HEK293T (cell line): Measurements from ENCODE around the gene CIB1.

Experiments
- CTCF ChIA-PET: fragments of 350-600 bp; formaldehyde crosslinking; extraction: SDS; loops from one replicate; lab custom pipeline; 2021; ENCODE audit warnings: antibody characterized with exemption, inconsistent platforms; lab: Yijun Ruan, JAX
- POLR2A ChIA-PET: fragments of 350-600 bp; formaldehyde crosslinking; extraction: SDS; loops from one replicate; lab custom pipeline; 2020; ENCODE audit warnings: antibody characterized with exemption, inconsistent platforms; lab: Yijun Ruan, JAX
- DNase-seq: peaks from one replicate; pipeline ENCODE4 v3.0.0; 2012; ENCODE audit warnings: mixed read lengths; ENCODE audit errors: extremely low spot score
- ARNT ChIP-seq: fragments of 450-650 bp; IDR thresholded peaks from 2 replicates; pipeline ENCODE4 v1.6.1; 2017; ENCODE audit warnings: mild to moderate bottlenecking
- BHLHE40 ChIP-seq: fragments of 450-650 bp; IDR thresholded peaks from 2 replicates; pipeline ENCODE4 v1.6.1; 2016; ENCODE audit warnings: mild to moderate bottlenecking, moderate library complexity, borderline replicate concordance
- CTBP1 ChIP-seq: fragments of 450-650 bp; IDR thresholded peaks from 2 replicates; pipeline ENCODE4 v1.6.1; 2016; ENCODE audit warnings: borderline replicate concordance
- ELF4 ChIP-seq: fragments of 450-650 bp; IDR thresholded peaks from 2 replicates; pipeline ENCODE4 v1.6.1; 2017; ENCODE audit warnings: antibody characterized with exemption
- FOXA1 ChIP-seq: fragments of 450-650 bp; IDR thresholded peaks from 2 replicates; pipeline ENCODE4 v1.6.1; 2016; ENCODE audit warnings: mild to moderate bottlenecking
- FOXK2 ChIP-seq: fragments of 450-650 bp; IDR thresholded peaks from 2 replicates; pipeline ENCODE4 v1.6.1; 2016; ENCODE audit warnings: mild to moderate bottlenecking
- FOXM1 ChIP-seq: fragments of 450-650 bp; IDR thresholded peaks from 2 replicates; pipeline ENCODE4 v1.6.1; 2017; ENCODE audit warnings: mild to moderate bottlenecking, borderline replicate concordance
- HDGF ChIP-seq: fragments of 450-650 bp; IDR thresholded peaks from 2 replicates; pipeline ENCODE4 v1.6.1; 2017; ENCODE audit warnings: antibody characterized with exemption, borderline replicate concordance
- L3MBTL2 ChIP-seq: fragments of 450-650 bp; conservative IDR thresholded peaks from 2 replicates; pipeline ENCODE4 v1.6.1; 2016; ENCODE audit warnings: mild to moderate bottlenecking
- LEF1 ChIP-seq: fragments of 450-650 bp; IDR thresholded peaks from 2 replicates; pipeline ENCODE4 v1.6.1; 2017; ENCODE audit warnings: mild to moderate bottlenecking, borderline replicate concordance
- NFRKB ChIP-seq: fragments of 450-650 bp; IDR thresholded peaks from 2 replicates; pipeline ENCODE4 v1.6.1; 2016; ENCODE audit warnings: mild to moderate bottlenecking, moderate library complexity
- PKNOX1 ChIP-seq: fragments of 450-650 bp; IDR thresholded peaks from 2 replicates; pipeline ENCODE4 v1.6.1; 2016
- SP1 ChIP-seq: fragments of 450-650 bp; IDR thresholded peaks from 2 replicates; pipeline ENCODE4 v1.6.1; 2017
- SUZ12 ChIP-seq: fragments of 450-650 bp; IDR thresholded peaks from 2 replicates; pipeline ENCODE4 v1.6.1; 2016; ENCODE audit warnings: mild to moderate bottlenecking
- TARDBP ChIP-seq: fragments of 450-650 bp; IDR thresholded peaks from 2 replicates; pipeline ENCODE4 v1.6.1; 2016
- ZNF384 ChIP-seq: fragments of 450-650 bp; IDR thresholded peaks from 2 replicates; pipeline ENCODE4 v1.6.1; 2016

Gene CIB1

DNA sequence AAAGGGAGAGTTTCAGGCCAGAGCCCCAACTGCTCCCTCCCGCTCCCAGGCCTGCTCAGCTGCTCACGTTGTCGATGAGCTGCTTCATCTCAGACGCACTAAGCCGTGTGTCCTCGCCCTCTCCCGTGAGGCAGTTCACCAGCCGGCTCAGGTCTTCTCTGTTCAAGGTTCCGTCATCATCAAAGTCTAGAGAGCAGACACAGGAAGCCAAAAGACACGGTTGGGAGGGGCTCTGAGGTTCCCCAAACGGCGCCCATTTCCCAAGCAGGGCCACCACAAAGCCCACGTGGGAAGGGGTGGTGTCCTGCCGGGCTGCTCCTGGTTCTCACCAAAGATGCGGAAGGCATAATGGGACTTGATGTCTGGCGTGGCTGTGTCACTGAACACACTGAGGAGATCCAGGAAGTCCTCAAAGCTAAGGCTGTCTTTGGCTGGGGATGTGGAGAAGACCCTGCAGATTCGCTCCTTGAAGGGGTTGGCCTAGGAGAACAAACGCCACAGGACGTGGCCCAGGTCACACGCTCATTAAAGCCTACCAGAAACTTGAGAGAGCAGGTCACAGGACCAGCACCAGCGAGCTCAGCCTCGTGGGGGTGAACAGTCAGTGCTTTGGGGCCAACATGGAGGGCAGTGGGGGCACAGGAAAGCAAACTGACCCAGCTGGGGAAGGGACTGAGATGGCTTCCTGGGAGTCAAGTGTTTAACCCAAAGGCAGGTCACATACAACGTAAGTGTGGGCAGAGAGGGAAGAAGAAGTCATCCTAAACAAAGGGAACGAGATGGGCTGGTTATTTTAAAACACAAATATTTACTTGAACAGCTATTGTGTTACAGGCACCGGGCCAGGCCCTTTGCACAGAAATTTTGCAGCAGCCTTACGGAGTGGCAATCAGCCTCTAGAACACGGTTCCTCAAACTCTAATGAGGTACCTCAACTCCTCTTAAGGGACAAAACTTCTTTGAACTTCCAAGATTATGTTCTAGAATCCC lies 2.4 kb downstream of the CIB1 start:
- no peak for DNase-seq
- ChIA-PET POLR2A (interaction anchor here (1.7 kb wide), 1 partner anchor 30 kb away, joined by 4 read pairs; the partner anchor contains the start of gene SEMA4B), CTCF (interaction anchor here (5.1 kb wide), 1 partner anchor 10 kb away, joined by 37 read pairs; no protein-coding TSS in a partner anchor)
- no peak for TF ChIP-seq CTBP1
- no peak for TF ChIP-seq ARNT
- no peak for TF ChIP-seq SUZ12
- no peak for TF ChIP-seq L3MBTL2
- TF ChIP-seq FOXK2 = no peak
- TF ChIP-seq FOXM1 = no peak
- no peak for TF ChIP-seq BHLHE40
- TF ChIP-seq PKNOX1 = no peak

DNA sequence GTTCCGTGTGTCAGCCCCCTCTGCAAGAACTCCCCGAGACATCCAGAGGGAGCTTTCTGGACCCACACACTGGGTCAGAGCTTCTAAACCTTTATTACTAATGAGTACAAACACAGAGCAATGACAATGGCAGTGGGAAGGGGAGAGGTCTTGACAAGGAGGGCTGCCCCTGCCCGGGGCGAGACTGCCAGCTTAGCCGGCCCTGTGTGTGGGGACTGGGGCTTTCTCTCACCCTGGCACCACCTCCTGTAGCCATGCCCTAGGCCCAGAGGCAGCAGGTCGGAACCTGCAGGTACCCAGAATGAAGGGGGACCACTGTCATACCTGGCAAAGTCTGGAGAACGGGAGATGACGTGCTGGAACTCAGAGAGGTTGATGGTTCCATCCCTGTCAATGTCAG lies 3.1 kb downstream of the CIB1 start:
- ChIA-PET POLR2A (interaction anchor here (1.7 kb wide), 1 partner anchor 30 kb away, joined by 4 read pairs; the partner anchor contains the start of gene SEMA4B), CTCF (interaction anchor here (5.1 kb wide), 1 partner anchor 9 kb away, joined by 37 read pairs; no protein-coding TSS in a partner anchor)
- DNase-seq = no peak
- no peak for TF ChIP-seq TARDBP
- no peak for TF ChIP-seq LEF1
- no peak for TF ChIP-seq NFRKB
- TF ChIP-seq ELF4 = no peak
- TF ChIP-seq ARNT = no peak
- no peak for TF ChIP-seq SUZ12
- TF ChIP-seq CTBP1 = no peak
- no peak for TF ChIP-seq FOXA1
- TF ChIP-seq HDGF = no peak
- TF ChIP-seq L3MBTL2 = no peak
- no peak for TF ChIP-seq FOXK2
- TF ChIP-seq FOXM1 = no peak
- no peak for TF ChIP-seq PKNOX1
- TF ChIP-seq BHLHE40 = no peak
- TF ChIP-seq SP1 = no peak
- no peak for TF ChIP-seq ZNF384

- ChIA-PET CTCF (interaction anchor here (5.1 kb wide), 1 partner anchor 9 kb away, joined by 37 read pairs; no protein-coding TSS in a partner anchor), POLR2A (interaction anchor here (1.7 kb wide), 1 partner anchor 29 kb away, joined by 4 read pairs; the partner anchor contains the start of gene SEMA4B)
- no peak for DNase-seq
- TF ChIP-seq ELF4 = no peak
- no peak for TF ChIP-seq TARDBP
- TF ChIP-seq HDGF = no peak
- TF ChIP-seq SUZ12 = no peak
- no peak for TF ChIP-seq FOXK2
- no peak for TF ChIP-seq LEF1
- no peak for TF ChIP-seq SP1
- no peak for TF ChIP-seq FOXM1
- TF ChIP-seq BHLHE40 = no peak
- TF ChIP-seq CTBP1 = no peak
- no peak for TF ChIP-seq FOXA1
These were observed 3.7 kb downstream of the CIB1 start for GRCh38 chr15:90230071-90230494.

DNA sequence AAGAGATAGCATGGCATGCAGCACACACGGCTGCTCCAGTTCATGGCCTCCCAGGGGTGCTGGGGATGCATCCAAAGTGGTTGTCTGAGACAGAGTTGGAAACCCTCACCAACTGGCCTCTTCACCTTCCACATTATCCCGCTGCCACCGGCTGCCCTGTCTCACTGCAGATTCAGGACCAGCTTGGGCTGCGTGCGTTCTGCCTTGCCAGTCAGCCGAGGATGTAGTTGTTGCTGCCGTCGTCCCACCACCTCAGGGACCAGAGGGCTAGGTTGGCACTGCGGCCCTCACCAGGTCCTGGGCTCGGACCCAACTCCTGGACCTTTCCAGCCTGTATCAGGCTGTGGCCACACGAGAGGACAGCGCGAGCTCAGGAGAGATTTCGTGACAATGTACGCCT lies 4.8 kb downstream of the CIB1 start:
- no peak for TF ChIP-seq CTBP1
- no peak for TF ChIP-seq LEF1
- TF ChIP-seq HDGF = no peak
- POLR2A ChIA-PET = no interaction called here

GRCh38 chr15:90227816-90228772 lies 5.6 kb downstream of the CIB1 start:
- POLR2A ChIA-PET = no interaction called here
- no peak for DNase-seq
- TF ChIP-seq LEF1 (no peak), SP1 (no peak), PKNOX1 (no peak)
- CTCF ChIA-PET = no interaction called here

More for the DNA sequence above, 4.8 kb downstream of the CIB1 start:
- CTCF ChIA-PET = no interaction called here
- no peak for DNase-seq
